GM19468 (cell line): ENCODE data around the gene ANKRD13C.

Experiments
- ATAC-seq: cut with Tn5 transposase; IDR thresholded peaks from one replicate; pipeline ENCODE4 v1.9.1; 2021; ENCODE audit warnings: mild to moderate bottlenecking, moderate library complexity, moderate number of reproducible peaks; ENCODE audit not compliant: unreplicated experiment; ENCODE audit errors: extremely low read depth

The ANKRD13C gene

DNA sequence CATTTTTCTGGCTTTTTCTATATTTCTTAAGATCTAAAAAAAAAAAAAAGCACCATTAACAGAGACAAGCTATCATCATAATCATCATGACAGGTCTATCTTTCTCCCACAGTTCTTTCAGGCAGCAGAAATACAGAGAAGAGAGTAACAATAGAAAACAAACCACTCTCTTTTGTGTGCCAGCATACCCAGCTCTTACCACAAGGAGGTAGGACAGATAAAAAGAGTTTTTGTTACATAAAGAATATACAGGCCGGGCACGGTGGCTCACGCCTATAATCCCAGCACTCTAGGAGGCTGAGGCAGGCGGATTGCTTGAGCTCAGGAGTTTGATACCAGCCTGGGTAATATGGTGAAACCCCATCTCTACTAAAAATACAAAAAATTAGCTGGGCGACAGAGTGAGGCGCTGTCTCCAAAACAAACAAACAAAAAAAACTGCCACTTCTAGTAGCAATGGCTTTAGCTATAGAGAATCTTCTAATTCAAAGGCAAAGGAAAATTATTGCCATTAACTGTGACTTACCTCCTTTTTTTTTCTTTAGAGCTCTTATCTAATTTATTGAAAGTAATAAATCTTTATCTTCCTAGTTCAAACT is 39.7 kb downstream of the ANKRD13C start:
- no peak for ATAC-seq

DNA sequence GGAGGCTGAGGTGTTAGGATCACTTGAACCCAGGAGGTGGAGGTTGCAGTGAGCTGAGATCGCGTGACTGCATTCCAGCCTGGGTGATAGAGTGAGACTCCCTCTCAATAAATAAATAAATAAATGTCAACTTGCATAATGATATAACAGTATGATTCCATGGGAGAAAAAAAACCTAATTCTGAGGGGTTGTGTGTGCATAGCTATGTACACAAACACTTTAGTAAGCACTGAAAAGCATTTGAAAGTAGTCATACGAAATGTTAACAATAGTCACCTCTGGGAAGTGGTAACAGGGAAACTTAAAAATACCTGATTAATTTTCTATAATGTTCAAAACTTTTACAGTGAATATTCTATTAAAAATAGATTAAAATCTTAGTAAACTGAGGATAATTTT is 43.2 kb downstream of the ANKRD13C start:
- ATAC-seq: no peak

- ATAC-seq: no peak
These were observed 55.0 kb downstream of the ANKRD13C start for GRCh38 chr1:70299472-70299871.

DNA sequence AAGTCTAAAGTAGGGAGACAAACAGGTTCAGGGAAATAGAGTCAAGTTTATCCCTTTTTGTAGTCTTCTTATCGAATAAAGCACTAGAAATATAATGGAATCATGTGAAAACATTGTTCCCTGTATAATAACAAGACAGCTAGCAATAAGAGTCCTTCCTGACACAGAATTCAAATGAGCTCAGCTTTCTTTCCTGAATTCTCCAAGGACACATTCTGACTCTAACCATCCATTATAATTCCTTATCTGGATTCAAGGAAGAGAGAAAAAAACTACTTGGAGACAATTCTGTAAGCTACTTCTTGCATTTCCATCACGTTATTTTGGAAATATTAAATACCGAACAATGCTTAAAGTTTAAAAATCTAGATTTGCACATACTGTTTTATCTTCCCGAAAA is 58.8 kb downstream of the ANKRD13C start:
- no peak for ATAC-seq

GRCh38 chr1:70293186-70293843 is 61.2 kb downstream of the ANKRD13C start:
- no peak for ATAC-seq

DNA sequence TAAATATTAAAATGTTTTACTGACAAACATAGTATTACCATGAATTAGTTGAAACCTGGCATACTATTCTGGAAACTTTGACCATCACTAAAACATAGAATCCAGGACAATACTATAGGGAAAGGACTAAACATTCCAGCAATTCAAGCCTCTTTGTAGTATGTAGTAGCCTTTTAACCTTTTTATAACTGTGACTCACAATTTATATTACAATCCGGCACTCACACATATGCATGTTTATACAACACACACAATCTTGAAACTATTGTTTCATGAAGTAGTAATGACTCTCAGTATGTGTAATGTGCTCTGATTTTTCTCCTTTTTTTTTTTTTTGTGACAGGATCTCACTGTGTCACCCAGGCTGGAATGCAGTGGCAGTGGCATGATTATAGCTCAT is 64.3 kb downstream of the ANKRD13C start:
- no peak for ATAC-seq

- no peak for ATAC-seq
These were observed 66.4 kb downstream of the ANKRD13C start for GRCh38 chr1:70288166-70288565.

DNA sequence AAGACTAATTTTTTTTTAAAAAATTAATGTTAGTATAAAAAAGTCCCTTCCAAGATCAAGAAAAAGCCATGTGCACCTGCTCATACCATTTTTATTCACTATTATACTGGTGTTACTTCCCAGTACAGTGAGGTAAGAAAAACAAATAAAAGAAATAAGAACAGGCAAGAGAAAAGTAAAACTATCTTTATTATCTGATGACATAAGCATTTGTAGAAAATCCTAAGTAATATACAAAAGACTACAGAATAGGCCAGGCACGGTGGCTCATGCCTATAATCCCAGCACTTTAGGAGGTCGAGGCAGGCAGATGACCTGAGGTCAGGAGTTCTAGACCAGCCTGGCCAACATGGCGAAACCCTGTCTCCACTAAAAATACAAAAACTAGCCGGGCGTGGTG is 68.1 kb downstream of the ANKRD13C start:
- no peak for ATAC-seq

GRCh38 chr1:70284366-70284765 is 70.2 kb downstream of the ANKRD13C start:
- ATAC-seq: no peak

GRCh38 chr1:70278710-70279109 is 75.8 kb downstream of the ANKRD13C start:
- ATAC-seq: no peak

DNA sequence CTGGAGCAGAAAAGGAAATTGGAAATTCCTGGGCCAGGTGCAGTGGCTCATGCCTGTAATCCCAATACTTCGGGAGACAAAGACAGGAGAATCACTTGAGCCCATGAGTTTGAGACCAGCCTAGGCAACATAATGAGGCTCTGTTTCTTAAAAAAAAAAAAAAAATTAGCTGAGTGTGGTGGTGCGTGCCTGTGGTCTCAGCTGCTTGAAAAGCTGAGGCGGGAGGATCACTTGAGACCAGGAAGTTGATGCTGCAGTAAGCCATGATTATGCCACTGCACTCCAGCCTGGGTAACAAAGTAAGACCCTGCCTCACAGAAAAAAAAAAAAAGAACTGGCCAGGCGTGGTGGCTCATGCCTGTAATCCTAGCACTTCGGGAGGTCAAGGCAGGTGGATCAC is 76.6 kb downstream of the ANKRD13C start:
- ATAC-seq: no peak

GRCh38 chr1:70265946-70266345 is 88.6 kb downstream of the ANKRD13C start:
- ATAC-seq: no peak

GRCh38 chr1:70264839-70265238 is 89.7 kb downstream of the ANKRD13C start:
- ATAC-seq: no peak

DNA sequence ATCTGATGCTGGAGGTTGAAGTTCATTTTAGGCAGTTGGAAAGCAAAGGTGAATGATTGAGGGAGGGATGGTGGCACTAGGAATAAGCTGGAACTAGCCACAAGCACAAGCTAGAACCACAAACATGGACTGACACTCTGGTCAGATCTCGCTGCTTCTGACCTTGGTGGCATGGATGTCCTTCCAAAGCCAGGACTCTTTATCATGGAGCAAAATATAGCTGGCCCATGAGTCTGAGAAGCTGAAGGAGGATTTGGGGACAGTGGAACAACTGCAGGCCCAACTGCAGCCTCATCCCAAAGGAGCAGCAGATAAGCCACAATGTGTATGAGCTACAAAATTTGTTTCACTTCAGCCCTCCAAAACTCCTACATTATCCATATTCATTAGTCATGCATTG is 97.9 kb downstream of the ANKRD13C start:
- no peak for ATAC-seq

GRCh38 chr1:70248729-70249128 is 105.8 kb downstream of the ANKRD13C start:
- ATAC-seq: no peak

DNA sequence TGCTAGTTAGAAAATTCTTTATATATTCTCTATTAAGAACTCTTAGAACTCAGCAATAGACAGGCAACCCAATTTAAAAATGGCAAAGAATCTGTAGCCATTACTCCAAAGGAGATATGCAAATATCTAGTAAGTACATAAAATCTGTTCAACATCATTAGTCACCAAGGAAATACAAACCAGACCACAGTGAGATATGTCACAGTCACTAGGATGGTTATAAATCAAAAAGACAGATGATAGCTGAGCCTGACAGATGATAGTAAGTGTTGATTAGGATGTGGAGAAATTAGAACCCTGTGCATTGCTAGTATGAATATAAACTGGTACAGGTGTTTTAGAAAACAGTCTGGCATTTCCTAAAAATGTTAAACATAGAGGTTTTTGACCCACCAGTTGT is 106.8 kb downstream of the ANKRD13C start:
- no peak for ATAC-seq

- ATAC-seq: no peak
These were observed 107.4 kb downstream of the ANKRD13C start for GRCh38 chr1:70247122-70247521.

DNA sequence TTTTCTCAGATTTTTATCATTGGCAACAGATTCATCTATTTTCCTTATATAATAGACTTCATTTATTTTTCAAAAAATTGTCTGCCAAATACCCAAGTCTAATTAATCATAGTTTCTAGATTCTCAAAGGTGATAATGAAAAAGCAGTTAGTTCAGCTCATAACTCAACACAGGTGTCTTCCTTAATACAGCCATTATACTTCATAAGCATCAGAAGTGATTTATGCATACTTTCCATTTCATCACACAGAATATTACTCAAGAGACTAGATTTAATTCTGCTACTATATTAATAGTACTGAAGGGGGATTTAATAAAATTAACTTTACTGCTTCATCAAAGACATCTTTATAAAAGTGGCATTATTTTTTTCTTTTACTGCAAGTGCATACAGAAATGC is 114.6 kb downstream of the ANKRD13C start:
- no peak for ATAC-seq

GRCh38 chr1:70234733-70235132 is 119.8 kb downstream of the ANKRD13C start:
- ATAC-seq: no peak

GRCh38 chr1:70231475-70231874 is 123.0 kb downstream of the ANKRD13C start:
- no peak for ATAC-seq

GRCh38 chr1:70228670-70229069 is 125.9 kb downstream of the ANKRD13C start:
- ATAC-seq: no peak

- ATAC-seq: no peak
These were observed 127.1 kb downstream of the ANKRD13C start for GRCh38 chr1:70227439-70227838.
